ENCODE results near the gene IL1F10. TPM values are rescaled to one million over a fixed set of nuclear protein-coding genes. Genes with fewer than 3 reads are reported as not detected.

Gene IL1F10
- total RNA-seq, 4 donors from 2014 or later = 8.3 to 41.6 (median 20.1) TPM

DNA sequence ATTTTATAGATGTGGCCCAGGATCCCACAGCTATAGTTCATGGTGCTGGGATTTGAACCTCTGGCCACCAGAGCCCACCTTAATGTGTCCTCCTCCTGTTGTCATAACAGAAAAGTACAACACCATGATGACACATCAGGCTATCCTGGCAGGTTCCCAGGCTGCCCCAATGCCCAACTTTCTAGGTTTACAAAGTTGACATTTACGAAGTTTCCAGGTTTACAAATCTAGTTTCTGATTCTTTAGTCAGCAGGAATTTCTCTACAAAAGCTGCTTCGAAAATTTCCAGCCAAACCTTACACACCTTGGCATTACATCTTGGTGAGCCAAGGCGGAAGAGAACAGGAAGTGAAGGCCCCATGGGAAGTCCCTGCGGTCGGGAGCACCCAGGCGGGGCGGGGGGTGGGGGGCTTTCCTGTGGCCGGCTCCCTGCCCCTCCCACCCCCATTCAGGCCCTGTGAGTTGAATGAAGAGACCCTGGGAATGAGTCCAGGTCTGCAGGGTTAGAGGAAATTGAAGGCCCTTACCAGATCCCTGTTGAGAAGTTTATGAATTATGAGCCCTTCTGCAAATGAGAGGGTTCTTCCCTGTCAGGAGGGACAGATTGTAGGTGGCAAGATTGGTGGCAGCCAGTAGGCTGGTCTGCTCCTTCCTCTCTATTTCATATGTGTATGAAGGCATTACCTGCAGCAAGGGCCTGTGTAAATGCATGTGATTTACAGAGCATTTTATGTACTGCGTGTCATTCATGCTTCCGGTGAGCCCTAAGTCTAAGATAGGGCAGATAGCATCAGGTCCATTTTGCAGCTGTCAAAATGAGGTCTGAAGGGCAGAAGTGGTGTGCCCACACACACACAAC, 48.6 kb downstream of the IL1F10 start:
- H3K4me3 ChIP-seq (ENCODE audit: low read depth, poor library complexity, severe bottlenecking) = no peak overlapping the region
- 40 to 51% methylated on average over 10 of the region's 10 CpGs for WGBS, 2 donors
- DNase-seq (ENCODE audit: low spot score in 2 of 2) = no peak
- intact Hi-C loops (cut with DNase I; ENCODE audit: low total_unique reads) = no loop called here
- TF ChIP-seq, protein P1, sequence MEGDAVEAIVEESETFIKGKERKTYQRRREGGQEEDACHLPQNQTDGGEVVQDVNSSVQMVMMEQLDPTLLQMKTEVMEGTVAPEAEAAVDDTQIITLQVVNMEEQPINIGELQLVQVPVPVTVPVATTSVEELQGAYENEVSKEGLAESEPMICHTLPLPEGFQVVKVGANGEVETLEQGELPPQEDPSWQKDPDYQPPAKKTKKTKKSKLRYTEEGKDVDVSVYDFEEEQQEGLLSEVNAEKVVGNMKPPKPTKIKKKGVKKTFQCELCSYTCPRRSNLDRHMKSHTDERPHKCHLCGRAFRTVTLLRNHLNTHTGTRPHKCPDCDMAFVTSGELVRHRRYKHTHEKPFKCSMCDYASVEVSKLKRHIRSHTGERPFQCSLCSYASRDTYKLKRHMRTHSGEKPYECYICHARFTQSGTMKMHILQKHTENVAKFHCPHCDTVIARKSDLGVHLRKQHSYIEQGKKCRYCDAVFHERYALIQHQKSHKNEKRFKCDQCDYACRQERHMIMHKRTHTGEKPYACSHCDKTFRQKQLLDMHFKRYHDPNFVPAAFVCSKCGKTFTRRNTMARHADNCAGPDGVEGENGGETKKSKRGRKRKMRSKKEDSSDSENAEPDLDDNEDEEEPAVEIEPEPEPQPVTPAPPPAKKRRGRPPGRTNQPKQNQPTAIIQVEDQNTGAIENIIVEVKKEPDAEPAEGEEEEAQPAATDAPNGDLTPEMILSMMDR (IDR thresholded peaks at IDR 0.05) = no peak
- no peak for TF ChIP-seq POLR2A (IDR thresholded peaks at IDR 0.05)

DNA sequence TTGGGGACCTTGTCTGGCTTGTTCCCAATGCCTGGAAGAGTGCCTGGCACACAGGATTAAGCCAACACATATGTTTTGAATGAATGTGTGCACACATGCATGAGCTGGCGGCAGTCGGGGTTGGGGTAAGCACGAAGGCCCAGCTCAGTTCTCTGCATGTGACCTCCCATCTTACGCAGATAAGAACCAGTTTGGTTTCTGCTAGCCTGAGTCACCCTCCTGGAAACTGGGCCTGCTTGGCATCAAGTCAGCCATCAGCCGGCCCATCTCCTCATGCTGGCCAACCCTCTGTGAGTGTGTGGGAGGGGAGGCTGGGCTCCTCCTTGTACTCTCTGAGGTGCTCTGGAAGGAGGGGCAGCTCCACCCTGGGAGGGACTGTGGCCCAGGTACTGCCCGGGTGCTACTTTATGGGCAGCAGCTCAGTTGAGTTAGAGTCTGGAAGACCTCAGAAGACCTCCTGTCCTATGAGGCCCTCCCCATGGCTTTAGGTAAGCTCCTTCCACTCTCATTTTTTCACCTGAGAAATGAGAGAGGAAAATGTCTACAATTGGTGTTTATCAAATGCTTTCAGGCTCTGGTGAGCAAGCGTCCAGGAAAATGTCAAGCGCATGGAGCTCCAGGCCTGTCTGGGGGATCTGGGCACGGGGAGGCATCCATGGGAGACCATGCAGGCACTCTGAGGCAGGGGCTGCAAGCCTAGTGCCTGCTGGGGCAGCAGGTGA, 49.9 kb downstream of the IL1F10 start:
- TF ChIP-seq POLR2A (IDR thresholded peaks at IDR 0.05) = no peak
- TF ChIP-seq, protein P1 (IDR thresholded peaks at IDR 0.05) = no peak
- no peak overlapping the region for H3K4me3 ChIP-seq (ENCODE audit: low read depth, poor library complexity, severe bottlenecking)
- DNase-seq (ENCODE audit: low spot score in 2 of 2) = peak; percentile 82 to 93
- intact Hi-C loops (cut with DNase I; ENCODE audit: low total_unique reads) = no loop called here
- WGBS, 2 donors = 36 to 51% methylated on average over 8 to 9 of the region's 9 CpGs

DNA sequence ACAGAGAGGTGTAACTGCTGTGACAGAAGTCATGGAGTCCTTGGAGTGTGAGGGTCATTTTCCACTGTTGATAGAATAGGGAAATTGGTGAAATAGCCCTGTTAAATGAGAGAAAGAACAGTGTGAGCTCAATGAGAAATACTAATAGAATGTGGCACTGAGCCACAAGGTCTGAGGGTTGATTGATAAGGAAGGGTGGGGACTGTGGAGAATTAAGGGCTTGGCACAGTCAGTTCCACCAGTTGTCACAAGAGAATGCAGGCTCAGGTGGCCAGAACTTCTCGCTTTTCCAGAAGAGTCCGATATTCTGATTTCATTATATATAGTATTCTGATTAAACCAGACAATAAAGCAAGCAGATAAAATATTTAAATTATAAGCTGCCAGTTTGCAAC, 50.5 kb downstream of the IL1F10 start:
- DNase-seq (ENCODE audit: low spot score in 2 of 2) = no peak
- intact Hi-C loops (cut with DNase I; ENCODE audit: low total_unique reads) = no loop called here
- TF ChIP-seq, protein P1 (IDR thresholded peaks at IDR 0.05) = no peak
- no peak for TF ChIP-seq POLR2A (IDR thresholded peaks at IDR 0.05)
- WGBS, 2 donors = 72 to 73% methylated on average over 2 of the region's 2 CpGs
- no peak overlapping the region for H3K4me3 ChIP-seq (ENCODE audit: low read depth, poor library complexity, severe bottlenecking)

DNA sequence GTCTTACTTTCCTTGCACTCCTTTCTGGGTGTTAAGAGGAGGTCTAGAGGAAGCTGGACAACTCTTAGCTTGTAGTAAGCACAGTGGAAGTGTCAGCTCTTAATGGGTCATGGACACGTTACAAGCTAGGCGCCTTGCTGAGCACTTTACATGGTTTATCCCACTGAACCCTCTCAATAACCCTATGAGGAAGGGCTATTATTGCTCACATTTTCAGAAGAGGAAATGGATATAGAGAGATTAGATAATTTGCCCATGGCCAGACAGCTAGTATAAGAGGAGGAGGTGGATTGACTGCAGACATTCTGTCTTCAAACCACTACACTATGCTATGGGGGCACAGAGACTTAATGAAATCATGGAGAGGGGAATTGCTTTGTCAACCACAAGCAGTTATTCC, 51.3 kb downstream of the IL1F10 start:
- TF ChIP-seq POLR2A (IDR thresholded peaks at IDR 0.05) = no peak
- TF ChIP-seq, protein P1 (IDR thresholded peaks at IDR 0.05) = no peak
- no peak overlapping the region for H3K4me3 ChIP-seq (ENCODE audit: low read depth, poor library complexity, severe bottlenecking)
- no peak for DNase-seq (ENCODE audit: low spot score in 2 of 2)
- intact Hi-C loops (cut with DNase I; ENCODE audit: low total_unique reads) = no loop called here
- WGBS, 2 donors = 64 to 72% methylated on average over 2 of the region's 2 CpGs

DNA sequence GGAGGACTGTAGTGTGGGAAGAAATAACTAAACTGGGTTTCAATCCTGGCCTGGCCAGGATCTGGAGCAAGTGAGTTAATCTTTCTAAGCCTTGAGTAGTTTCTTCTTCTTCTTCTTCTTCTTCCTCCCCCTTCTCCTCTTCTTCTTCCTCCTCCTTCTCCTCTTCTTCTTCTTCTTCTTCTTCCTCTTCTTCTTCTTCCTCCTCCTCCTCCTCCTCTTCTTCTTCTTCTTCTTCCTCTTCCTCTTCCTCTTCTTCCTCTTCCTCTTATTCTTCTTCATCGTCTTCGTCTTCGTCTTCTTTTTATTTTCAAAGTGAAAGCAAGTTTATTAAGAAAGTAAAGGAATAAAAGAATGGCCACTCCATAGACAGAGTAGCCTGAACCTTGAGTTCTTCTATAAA, 53.1 kb downstream of the IL1F10 start:
- no peak for DNase-seq (ENCODE audit: low spot score in 2 of 2)
- TF ChIP-seq POLR2A (IDR thresholded peaks at IDR 0.05) = no peak
- TF ChIP-seq, protein P1 (IDR thresholded peaks at IDR 0.05) = no peak
- H3K4me3 ChIP-seq (ENCODE audit: low read depth, poor library complexity, severe bottlenecking) = no peak overlapping the region
- WGBS, 2 donors = 56 to 74% methylated on average over 3 of the region's 3 CpGs
- intact Hi-C loops (cut with DNase I; ENCODE audit: low total_unique reads) = no loop called here

Data from lower leg skin (tissue), 4 donors.